Heart right ventricle (tissue), 16 donors: ENCODE data around the gene RPEL1. TPM values are rescaled to one million over a fixed set of nuclear protein-coding genes. Genes with fewer than 3 reads are reported as not detected.

Experiments
- ATAC-seq, 8 donors: fragments of 200-7000 bp; cut with Tn5 transposase; one replicate each; pipeline ENCODE4 v1.9.1; 2020; ENCODE audit warnings: mild to moderate bottlenecking in 8 of 8, moderate library complexity in 8 of 8, moderate number of reproducible peaks in 1 of 8
- DNase-seq, 2 donors: peaks; one replicate each; pipeline ENCODE4 v3.0.0-alpha.2; 2020
- H3K27ac ChIP-seq, 10 donors: fragments of 200-600 bp; sonication (generic) in 2 of 10; one replicate each; pipeline versions ENCODE4 v1.5.0 to v1.8.0; 2020 to 2022; ENCODE audit warnings: mild to moderate bottlenecking in 3 of 10
- H3K27me3 ChIP-seq, 7 donors: fragments of 200-600 bp; one replicate each; pipeline ENCODE4 v1.8.0; 2021 to 2022; ENCODE audit warnings: mild to moderate bottlenecking in 2 of 7
- H3K36me3 ChIP-seq, 9 donors: fragments of 200-600 bp; sonication (generic) in 1 of 9; one replicate each; pipeline versions ENCODE4 v1.5.0 to v1.8.0; 2020 to 2022; ENCODE audit warnings: mild to moderate bottlenecking in 2 of 9
- H3K4me1 ChIP-seq, 9 donors: fragments of 200-600 bp; sonication (generic) in 1 of 9; one replicate each; pipeline versions ENCODE4 v1.5.0 to v1.8.0; 2020 to 2022; ENCODE audit warnings: mild to moderate bottlenecking in 4 of 9
- H3K4me3 ChIP-seq, 10 donors: fragments of 200-600 bp; sonication (generic) in 2 of 10; one replicate each; pipeline versions ENCODE4 v1.5.0 to v1.8.0; 2020 to 2022; ENCODE audit warnings: mild to moderate bottlenecking in 7 of 10, moderate library complexity in 2 of 10
- H3K9me3 ChIP-seq, 11 donors: fragments of 200-600 bp in 10 of 11; sonication (generic) in 2 of 11; one replicate each; pipeline versions ENCODE4 v1.5.0 to v1.8.0; 2013 to 2022; ENCODE audit warnings: mild to moderate bottlenecking in 2 of 11, control low read depth in 1 of 11, moderate library complexity in 1 of 11
- WGBS, 2 donors: extraction: QIAGEN DNeasy Blood & Tissue Kit; methylation state at CpG; one replicate each; pipeline ENCODE4 v1.1.7; 2013; ENCODE audit warnings: inconsistent platforms in 1 of 2; 5-methylcytosine and 5-hydroxymethylcytosine counted together
- intact Hi-C, 10 donors: fragments of 100-400 bp; cut with DNase I; formaldehyde crosslinking; loops; one replicate each; pipeline versions ENCODE4 v1.11.1 to v1.14.2; 2022
- polyA plus RNA-seq, 2 donors: library from polyadenylated mRNA; stranded (reverse); fragments of 200-250 nt; gene quantifications; one replicate each; pipeline ENCODE4 v1.2.3, GENCODE V29; 2013
- total RNA-seq, 10 donors: library from RNA; stranded (reverse); fragmentation: NEBNext Ultra II Directional in 3 of 10; extraction: Animal tissue kit (Norgen Biotek cat#: 25700) in 3 of 10; gene quantifications; one replicate each; pipeline versions ENCODE4 v1.2.1 to v1.2.4, GENCODE V29; 2021 to 2023
- TF ChIP-seq, protein P1 (sequence below), 9 donors: fragments of 200-600 bp; sonication (generic) in 2 of 9; IDR thresholded peaks; one replicate each; pipeline versions ENCODE4 v1.5.0 to v1.8.0; 2021 to 2022; ENCODE audit warnings: antibody characterized with exemption in 9 of 9, mild to moderate bottlenecking in 5 of 9, moderate library complexity in 1 of 9
- donor health status: Arrhythmogenic right ventricular cardiomyopathy.
- donor health status: ischemic (EF 13 %, LVEDD 7.1; RV severe dilation, severe dysfunction).
- donor health status: healthy with polysubstance abuse.
- donor health status: DM: no; HTN: yes; CAD: no.
- donor health status: DM: no; HTN: no; CAD: no.
- donor health status: ischemic (EF 25% LVEDD 6.9; RV normal size, moderate dysfunction).
- donor health status: ischemic (EF 25% LVEDD 5.7; RV mildly dilated, moderate dysfunction).
- donor health status: healthy.
- donor health status: DM: yes; HTN: yes; CAD: no.
- donor health status: Ischemic cardiomyopathy.
- donor health status: ischemic (EF 35%, LVEDD 5.7; RV mildly dilated, moderate dysfunction).
- donor health status: nonischemic (EF 11% LVEDD 7.7; RV severe dilation, severe dysfunction).
- donor health status: DM: yes; HTN: yes; CAD: no.
- donor health status: PGD.
- donor health status: ischemic (EF 29% LVEDD 5.4; RV normal size, mild dysfunction).
- donor health status: nonischemic (EF 23%, LVEDD 6.1; RV moderate dilation, normal function).

RPEL1 gene
- total and polyA plus RNA-seq, 12 donors, result 0.01 TPM; not detected in 11

DNA sequence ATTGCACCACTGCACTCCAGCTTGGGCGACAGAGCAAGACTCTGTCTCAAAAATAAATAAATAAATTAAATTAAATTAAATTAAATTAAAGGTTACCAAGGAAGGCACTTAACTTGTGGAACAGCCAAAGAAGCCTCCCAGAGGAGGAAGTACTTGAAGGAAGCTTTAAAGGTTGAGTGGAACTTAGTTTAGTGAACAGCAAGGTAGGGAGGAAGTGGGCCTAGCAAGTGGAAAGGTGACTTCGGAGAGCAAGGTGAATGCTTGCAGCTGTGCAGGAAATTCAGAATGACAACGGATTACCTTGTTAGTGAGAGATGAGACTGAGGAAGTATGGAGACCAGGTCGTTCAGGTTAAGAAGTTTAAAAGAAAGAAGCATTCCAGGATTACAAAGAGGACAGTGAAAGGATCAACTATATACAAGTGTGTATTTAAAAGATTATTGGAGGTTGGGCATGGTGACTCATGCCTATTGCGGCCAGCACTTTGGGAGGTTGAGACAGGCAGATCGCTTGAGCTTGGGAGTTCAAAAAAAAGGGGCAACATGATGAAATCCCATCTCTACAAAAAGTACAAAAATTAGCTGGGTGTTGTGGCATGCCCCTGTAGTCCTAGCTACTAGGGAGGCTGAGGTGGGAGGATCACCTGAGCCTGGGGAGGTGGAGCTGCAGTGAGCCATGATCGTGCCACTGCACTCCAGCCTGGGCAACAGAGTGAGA is 12.8 kb upstream of the RPEL1 start:
- H3K4me1 ChIP-seq, result peaks cover 7 to 38% (median 28%) of the 10 kb centered on the region in 9 donors
- peak overlapping the region in 5 of 10 donors; percentile 86 to 95 (median 87) for H3K27ac ChIP-seq
- TF ChIP-seq, protein P1, sequence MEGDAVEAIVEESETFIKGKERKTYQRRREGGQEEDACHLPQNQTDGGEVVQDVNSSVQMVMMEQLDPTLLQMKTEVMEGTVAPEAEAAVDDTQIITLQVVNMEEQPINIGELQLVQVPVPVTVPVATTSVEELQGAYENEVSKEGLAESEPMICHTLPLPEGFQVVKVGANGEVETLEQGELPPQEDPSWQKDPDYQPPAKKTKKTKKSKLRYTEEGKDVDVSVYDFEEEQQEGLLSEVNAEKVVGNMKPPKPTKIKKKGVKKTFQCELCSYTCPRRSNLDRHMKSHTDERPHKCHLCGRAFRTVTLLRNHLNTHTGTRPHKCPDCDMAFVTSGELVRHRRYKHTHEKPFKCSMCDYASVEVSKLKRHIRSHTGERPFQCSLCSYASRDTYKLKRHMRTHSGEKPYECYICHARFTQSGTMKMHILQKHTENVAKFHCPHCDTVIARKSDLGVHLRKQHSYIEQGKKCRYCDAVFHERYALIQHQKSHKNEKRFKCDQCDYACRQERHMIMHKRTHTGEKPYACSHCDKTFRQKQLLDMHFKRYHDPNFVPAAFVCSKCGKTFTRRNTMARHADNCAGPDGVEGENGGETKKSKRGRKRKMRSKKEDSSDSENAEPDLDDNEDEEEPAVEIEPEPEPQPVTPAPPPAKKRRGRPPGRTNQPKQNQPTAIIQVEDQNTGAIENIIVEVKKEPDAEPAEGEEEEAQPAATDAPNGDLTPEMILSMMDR (IDR thresholded peaks at IDR 0.05), result no peak
- H3K9me3 ChIP-seq, result no peaks in the 10 kb centered on the region
- H3K4me3 ChIP-seq, result no peak overlapping the region
- H3K27me3 ChIP-seq, result no peaks in the 10 kb centered on the region
- no peak for DNase-seq
- intact Hi-C loops, result loop anchor here in 2 of 10 donors (5.0 kb wide), 1 partner anchor 41 kb away; the partner anchor contains the start of gene NT5C2 (in 2 of the 2)
- 83 to 87% methylated on average over 7 of the region's 7 CpGs for WGBS, 2 donors
- no peaks in the 10 kb centered on the region for H3K36me3 ChIP-seq
- ATAC-seq, result no peak

DNA sequence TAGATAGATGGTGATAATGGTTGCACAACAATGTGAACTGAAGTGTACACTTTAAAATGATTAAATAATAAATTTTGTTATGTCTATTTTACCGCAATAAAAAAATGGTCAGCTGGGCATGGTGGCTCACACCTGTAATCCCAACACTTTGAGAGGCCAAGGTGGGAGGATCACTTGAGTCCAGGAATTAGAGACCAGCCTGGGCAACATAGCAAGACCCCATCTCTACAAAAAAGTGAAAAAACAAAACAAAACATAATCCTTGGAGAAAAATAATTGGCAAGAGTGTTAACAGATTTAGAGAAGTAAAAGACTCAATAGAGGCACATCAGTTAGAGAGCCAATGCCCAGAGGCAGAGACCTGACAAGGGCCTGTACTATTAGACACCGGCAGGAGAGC is 9.9 kb upstream of the RPEL1 start:
- no peak for ATAC-seq
- intact Hi-C loops, result loop anchor here in 1 of 10 donors (5.0 kb wide), 1 partner anchor 318 kb away; the partner anchor contains the start of gene CNNM2
- no peak overlapping the region for H3K27ac ChIP-seq
- H3K9me3 ChIP-seq, result no peaks in the 10 kb centered on the region
- H3K4me1 ChIP-seq, result peaks cover 3 to 42% (median 18%) of the 10 kb centered on the region in 9 donors
- H3K27me3 ChIP-seq, result no peaks in the 10 kb centered on the region
- TF ChIP-seq, protein P1 (IDR thresholded peaks at IDR 0.05), result no peak
- no peaks in the 10 kb centered on the region for H3K36me3 ChIP-seq
- DNase-seq, result no peak
- WGBS, 2 donors, result 86 to 95% methylated on average over 2 of the region's 2 CpGs
- no peak overlapping the region for H3K4me3 ChIP-seq

DNA sequence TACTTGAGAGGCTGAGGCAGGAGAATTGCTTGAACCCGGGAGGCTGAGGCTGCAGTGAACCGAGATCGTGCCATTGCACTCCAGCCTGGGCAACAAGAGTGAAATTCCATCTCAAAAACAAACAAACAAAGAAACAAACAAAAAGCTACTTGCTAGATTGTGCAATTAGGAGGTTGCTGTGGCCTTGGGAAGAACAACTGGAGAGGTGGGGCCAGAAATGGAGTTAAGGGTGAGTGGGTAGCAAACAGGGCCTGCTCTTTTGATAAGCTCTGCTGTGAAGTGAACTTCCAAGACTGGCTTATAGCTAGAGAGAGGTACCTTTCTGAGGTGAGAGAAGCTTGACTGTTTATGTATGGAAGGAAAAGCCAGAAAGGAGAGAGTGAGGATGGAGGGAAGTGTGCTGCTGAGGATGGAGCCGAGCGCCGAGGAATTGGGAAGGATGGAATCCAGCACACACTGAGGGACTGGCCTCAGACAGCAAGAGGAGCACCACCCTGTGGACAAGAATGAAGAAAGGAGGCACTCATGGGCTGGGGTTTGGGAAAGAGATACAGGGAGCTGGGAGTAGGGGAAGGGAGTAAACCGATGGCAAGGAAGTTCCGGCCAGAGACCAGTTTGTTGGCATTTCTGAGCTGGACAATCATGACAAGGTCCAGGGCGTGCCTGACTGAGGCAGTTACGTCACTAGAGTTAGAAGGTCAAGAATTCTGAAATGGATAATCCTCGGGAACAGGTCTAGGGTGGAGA is 7.0 kb upstream of the RPEL1 start:
- Histone ChIP-seq H3K27me3 (no peaks in the 10 kb centered on the region), H3K4me1 (peaks cover 6 to 40% (median 8%) of the 10 kb centered on the region in 9 donors), H3K9me3 (no peaks in the 10 kb centered on the region), H3K36me3 (no peaks in the 10 kb centered on the region), H3K4me3 (no peak overlapping the region), H3K27ac (peak overlapping the region in 1 of 10 donors; percentile 30)
- ATAC-seq (peak; percentile 62 to 86 (median 80)), DNase-seq (peak in 1 of 2 donors; percentile 33)
- TF ChIP-seq, protein P1 (IDR thresholded peaks at IDR 0.05), result peak in 7 of 9 donors; percentile 33 to 56 (median 50)
- intact Hi-C loops, result loop anchor here in 1 of 10 donors (5.0 kb wide), 1 partner anchor 321 kb away; the partner anchor contains the start of gene CNNM2
- WGBS, 2 donors, result 57 to 62% methylated on average over 11 of the region's 11 CpGs
